C4-2B (cell line): ENCODE measurements around the gene SLC38A9.

Experiments used
- H3K27ac ChIP-seq: fragments of 450-650 bp; 2 replicates; pipeline ENCODE4 v1.5.1; 2017
- CTCF ChIP-seq: fragments of 450-650 bp; conservative IDR thresholded peaks from 2 replicates; pipeline ENCODE4 v1.5.1; 2017; ENCODE audit warnings: mild to moderate bottlenecking
- ZFX ChIP-seq: fragments of 450-650 bp; IDR thresholded peaks from 2 replicates; pipeline ENCODE4 v1.6.1; 2017

The SLC38A9 gene

DNA sequence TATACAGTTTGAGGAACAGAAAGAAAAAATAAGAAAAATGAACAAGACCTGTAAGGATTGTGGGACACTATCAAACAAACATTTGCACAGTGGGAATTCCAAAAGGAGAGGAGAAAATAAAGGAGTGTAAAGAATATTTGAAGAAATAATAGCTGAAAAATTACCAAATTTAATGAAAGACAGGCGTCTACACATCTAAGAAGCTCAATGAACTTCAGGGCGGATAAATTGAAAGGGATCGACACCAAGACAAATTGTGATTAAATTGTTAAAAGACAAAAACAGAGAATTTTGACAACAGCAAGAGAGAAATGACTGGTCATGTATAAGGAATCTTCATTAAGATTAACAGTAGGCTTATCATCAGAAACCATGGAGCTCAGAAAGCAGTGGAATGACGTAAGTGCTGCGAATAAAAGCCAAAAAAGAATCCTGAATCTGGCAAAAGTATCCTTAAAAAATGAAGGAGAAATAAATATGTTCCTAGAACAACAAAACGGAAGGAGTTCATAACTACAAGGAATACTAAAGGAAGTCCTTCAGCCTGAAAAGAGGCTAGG, 3.5 kb upstream of the SLC38A9 start:
- TF ChIP-seq ZFX (no peak), CTCF (no peak)
- no peak overlapping the region for H3K27ac ChIP-seq

GRCh38 chr5:55714749-55715148, 2.6 kb upstream of the SLC38A9 start:
- H3K27ac ChIP-seq = peak overlapping the region; percentile 31
- TF ChIP-seq CTCF = no peak
- no peak for TF ChIP-seq ZFX

DNA sequence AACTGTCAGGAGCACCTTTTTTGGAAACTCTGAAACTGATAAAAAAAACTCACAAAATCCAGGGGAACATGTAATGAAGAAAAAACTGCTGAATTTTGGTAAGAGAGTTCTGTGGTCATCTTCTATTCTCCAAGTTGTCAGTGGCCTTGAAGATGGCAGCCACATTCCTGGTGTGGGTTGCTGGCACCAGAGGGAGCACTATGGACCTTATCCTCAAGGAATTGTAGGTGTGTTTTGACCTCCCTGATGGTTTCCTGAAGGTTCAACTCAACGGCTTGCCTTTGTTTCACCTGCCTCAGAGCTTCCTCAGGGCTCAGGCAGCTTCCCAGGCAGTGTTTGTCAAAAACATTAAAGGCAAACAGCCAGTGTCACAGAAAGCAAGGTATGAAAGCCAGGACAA, 2.2 kb upstream of the SLC38A9 start:
- peak overlapping the region; percentile 31 for H3K27ac ChIP-seq
- TF ChIP-seq ZFX (no peak), CTCF (peak; percentile 65)

- TF ChIP-seq ZFX (no peak), CTCF (no peak)
- no peak overlapping the region for H3K27ac ChIP-seq
Measured at GRCh38 chr5:55713871-55714270, 1.7 kb upstream of the SLC38A9 start.

DNA sequence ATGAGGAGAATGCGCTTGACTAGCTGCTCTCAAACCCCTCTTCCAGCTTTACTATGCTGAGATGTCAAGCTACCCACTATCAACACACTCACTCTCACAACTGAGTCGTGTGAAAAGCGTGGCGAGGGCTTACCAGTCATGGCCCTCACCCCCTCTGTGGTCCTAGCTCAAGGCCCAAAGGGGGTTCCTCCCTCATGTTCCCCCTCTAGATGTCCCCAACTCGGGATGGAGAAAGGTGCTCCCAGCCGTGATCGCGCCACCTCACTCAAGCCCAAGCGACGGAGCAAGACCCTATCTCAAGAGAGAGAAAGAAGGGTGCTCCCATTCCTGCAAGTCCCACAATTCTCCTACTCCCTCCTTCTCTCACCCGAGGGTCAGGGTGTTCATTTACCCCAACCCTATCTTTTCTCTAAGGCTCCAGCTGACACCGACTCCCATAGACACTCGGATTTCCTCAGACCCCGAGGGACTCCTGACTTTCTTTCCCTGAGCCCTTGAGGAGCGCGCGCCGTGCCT, 559 bp downstream of the SLC38A9 start:
- TF ChIP-seq CTCF (no peak), ZFX (no peak)
- peak overlapping the region; percentile 63 for H3K27ac ChIP-seq

- no peak overlapping the region for H3K27ac ChIP-seq
- TF ChIP-seq ZFX = no peak
- no peak for TF ChIP-seq CTCF
Measured at GRCh38 chr5:55708732-55709131, 3.4 kb downstream of the SLC38A9 start.

DNA sequence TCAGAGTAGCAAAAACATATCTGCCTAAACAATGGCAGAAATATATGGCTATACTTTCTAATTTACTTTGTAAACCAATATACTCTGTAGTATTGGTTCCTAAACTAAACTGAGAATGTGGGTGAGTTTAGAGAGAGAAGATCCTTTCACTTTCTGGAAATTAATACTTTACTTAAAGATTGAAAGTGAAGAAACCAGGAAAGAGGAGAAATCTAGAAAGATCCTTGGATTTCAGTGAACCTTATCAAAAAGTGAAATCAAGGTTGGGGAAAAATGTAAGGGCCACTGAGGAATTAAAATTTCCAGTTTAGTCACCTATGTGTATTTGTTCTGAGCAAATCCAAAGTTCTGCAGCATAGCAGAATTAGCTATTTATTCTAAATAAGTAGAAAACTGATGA, 5.9 kb downstream of the SLC38A9 start:
- TF ChIP-seq CTCF = no peak
- TF ChIP-seq ZFX = no peak
- no peak overlapping the region for H3K27ac ChIP-seq
